ENCODE measurements around the gene EPOP. TPM values are rescaled to one million over a fixed set of nuclear protein-coding genes. Genes with fewer than 3 reads are reported as not detected.

The EPOP gene
- total and polyA plus RNA-seq, 2 of the 8 experiments (the other 6 are each of a cell fraction or from before 2014, with no cell fraction given) = 1.5 to 3.3 TPM

DNA sequence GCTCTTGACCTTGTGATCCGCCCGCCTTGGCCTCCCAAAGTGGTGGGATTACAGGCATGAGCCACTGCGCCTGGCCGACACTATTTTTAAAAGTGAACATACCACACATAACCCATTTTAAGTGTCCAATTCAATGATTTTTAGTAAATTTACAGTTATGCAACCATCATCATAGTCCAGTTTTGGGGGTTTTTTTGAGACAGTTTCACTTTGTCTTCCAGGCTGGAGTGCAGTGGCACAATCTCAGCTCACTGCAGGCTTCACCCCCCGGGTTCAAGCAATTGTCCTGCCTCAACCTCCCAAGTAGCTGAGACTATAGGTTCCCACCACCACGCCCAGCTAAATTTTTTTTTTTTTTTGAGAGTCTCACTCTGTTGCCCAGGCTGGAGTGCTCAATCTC, 3.1 kb upstream of the EPOP start (continued):
- TF ChIP-seq, protein P1, sequence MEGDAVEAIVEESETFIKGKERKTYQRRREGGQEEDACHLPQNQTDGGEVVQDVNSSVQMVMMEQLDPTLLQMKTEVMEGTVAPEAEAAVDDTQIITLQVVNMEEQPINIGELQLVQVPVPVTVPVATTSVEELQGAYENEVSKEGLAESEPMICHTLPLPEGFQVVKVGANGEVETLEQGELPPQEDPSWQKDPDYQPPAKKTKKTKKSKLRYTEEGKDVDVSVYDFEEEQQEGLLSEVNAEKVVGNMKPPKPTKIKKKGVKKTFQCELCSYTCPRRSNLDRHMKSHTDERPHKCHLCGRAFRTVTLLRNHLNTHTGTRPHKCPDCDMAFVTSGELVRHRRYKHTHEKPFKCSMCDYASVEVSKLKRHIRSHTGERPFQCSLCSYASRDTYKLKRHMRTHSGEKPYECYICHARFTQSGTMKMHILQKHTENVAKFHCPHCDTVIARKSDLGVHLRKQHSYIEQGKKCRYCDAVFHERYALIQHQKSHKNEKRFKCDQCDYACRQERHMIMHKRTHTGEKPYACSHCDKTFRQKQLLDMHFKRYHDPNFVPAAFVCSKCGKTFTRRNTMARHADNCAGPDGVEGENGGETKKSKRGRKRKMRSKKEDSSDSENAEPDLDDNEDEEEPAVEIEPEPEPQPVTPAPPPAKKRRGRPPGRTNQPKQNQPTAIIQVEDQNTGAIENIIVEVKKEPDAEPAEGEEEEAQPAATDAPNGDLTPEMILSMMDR (IDR thresholded peaks at IDR 0.05; ENCODE audit: control extremely low read depth in 1 of 3, insufficient read depth in 1 of 3, low read depth in 1 of 3, low read length in 3 of 3) = no peak
- TF ChIP-seq BCL11A (IDR thresholded peaks at IDR 0.05; ENCODE audit: low read depth in 2 of 2, low read length in 2 of 2) = no peak
- TF ChIP-seq RAD21 (IDR thresholded peaks at IDR 0.05 in 1 of 2, conservative IDR thresholded peaks at IDR 0.05 in 1 of 2; ENCODE audit: low read depth in 2 of 2, low read length in 2 of 2) = no peak
- TF ChIP-seq NRF1 (IDR thresholded peaks at IDR 0.05; ENCODE audit: low read depth, low read length) = no peak
- TF ChIP-seq, protein P2, sequence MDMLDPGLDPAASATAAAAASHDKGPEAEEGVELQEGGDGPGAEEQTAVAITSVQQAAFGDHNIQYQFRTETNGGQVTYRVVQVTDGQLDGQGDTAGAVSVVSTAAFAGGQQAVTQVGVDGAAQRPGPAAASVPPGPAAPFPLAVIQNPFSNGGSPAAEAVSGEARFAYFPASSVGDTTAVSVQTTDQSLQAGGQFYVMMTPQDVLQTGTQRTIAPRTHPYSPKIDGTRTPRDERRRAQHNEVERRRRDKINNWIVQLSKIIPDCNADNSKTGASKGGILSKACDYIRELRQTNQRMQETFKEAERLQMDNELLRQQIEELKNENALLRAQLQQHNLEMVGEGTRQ (IDR thresholded peaks at IDR 0.05; ENCODE audit: low read length) = no peak
- TF ChIP-seq GABPA (IDR thresholded peaks at IDR 0.05; ENCODE audit: borderline replicate concordance, insufficient read depth, low read length) = no peak
